ENCODE results near the gene OXER1.

DNA sequence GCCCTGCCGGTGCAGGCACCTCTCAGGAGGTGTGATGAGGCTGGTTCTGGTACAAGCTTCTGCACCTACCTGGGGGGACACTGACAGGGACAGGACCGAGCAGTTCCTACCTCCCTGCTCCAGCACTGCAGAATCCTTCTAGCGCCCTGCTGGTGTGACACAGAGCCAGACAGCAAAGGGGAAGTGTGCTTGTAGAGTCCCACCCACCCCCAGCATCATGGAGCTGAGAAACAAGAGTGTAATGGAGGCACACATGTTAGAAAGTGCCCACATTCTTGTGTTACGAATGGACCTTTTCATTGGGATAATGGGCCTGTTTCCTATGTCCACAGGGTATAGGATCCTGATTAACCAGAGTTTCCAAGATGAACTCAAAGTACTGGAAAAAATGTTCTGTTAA lies 38.3 kb downstream of the OXER1 start:
- TF ChIP-seq POLR2A (IDR thresholded peaks at IDR 0.05) = no peak
- TF ChIP-seq, protein P1, sequence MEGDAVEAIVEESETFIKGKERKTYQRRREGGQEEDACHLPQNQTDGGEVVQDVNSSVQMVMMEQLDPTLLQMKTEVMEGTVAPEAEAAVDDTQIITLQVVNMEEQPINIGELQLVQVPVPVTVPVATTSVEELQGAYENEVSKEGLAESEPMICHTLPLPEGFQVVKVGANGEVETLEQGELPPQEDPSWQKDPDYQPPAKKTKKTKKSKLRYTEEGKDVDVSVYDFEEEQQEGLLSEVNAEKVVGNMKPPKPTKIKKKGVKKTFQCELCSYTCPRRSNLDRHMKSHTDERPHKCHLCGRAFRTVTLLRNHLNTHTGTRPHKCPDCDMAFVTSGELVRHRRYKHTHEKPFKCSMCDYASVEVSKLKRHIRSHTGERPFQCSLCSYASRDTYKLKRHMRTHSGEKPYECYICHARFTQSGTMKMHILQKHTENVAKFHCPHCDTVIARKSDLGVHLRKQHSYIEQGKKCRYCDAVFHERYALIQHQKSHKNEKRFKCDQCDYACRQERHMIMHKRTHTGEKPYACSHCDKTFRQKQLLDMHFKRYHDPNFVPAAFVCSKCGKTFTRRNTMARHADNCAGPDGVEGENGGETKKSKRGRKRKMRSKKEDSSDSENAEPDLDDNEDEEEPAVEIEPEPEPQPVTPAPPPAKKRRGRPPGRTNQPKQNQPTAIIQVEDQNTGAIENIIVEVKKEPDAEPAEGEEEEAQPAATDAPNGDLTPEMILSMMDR (IDR thresholded peaks at IDR 0.05) = no peak

Measured in prostate gland (tissue), 2 donors.